H9 (cell line): ENCODE data around the gene NEMF. TPM values are rescaled to one million over a fixed set of nuclear protein-coding genes. Genes with fewer than 3 reads are reported as not detected.

ENCODE experiments used
- DNase-seq: peaks from one replicate; pipeline ENCODE4 v3.0.0-alpha.2; 2017
- H2AFZ ChIP-seq: one replicate; pipeline ENCODE4 v1.6.1; 2013; ENCODE audit warnings: mild to moderate bottlenecking, low read length, control low read depth, moderate library complexity
- H2AK5ac ChIP-seq: 2 replicates; pipeline ENCODE4 v1.6.1; 2013; ENCODE audit warnings: low read length, control low read depth, mixed read lengths; ENCODE audit not compliant: insufficient read length
- H2BK120ac ChIP-seq: one replicate; pipeline ENCODE4 v1.6.1; 2013; ENCODE audit warnings: low read depth, mild to moderate bottlenecking, low read length, control low read depth, inconsistent platforms; ENCODE audit not compliant: poor library complexity, severe bottlenecking
- H2BK12ac ChIP-seq: 2 replicates; pipeline ENCODE4 v1.6.1; 2013; ENCODE audit warnings: low read length, control low read depth, mixed read lengths, low read depth; ENCODE audit not compliant: insufficient read length
- H2BK15ac ChIP-seq: 2 replicates; pipeline ENCODE4 v1.6.1; 2013; ENCODE audit warnings: low read depth, low read length, control low read depth
- H2BK20ac ChIP-seq: one replicate; pipeline ENCODE4 v1.6.1; 2013; ENCODE audit warnings: low read depth, mild to moderate bottlenecking, low read length, control low read depth, inconsistent platforms; ENCODE audit not compliant: poor library complexity, severe bottlenecking
- H2BK5ac ChIP-seq: 2 replicates; pipeline ENCODE4 v1.6.1; 2013; ENCODE audit warnings: low read length, control low read depth, mixed read lengths; ENCODE audit not compliant: insufficient read length
- H3K14ac ChIP-seq: 2 replicates; pipeline ENCODE4 v1.6.1; 2013; ENCODE audit warnings: low read length, control low read depth; ENCODE audit not compliant: insufficient read depth
- H3K18ac ChIP-seq: 2 replicates; pipeline ENCODE4 v1.6.1; 2013; ENCODE audit warnings: low read depth, mild to moderate bottlenecking, mixed read lengths, low read length, control low read depth; ENCODE audit not compliant: insufficient read length
- H3K23ac ChIP-seq: 2 replicates; pipeline ENCODE4 v1.6.1; 2013; ENCODE audit warnings: low read length, control low read depth, mixed read lengths, low read depth; ENCODE audit not compliant: insufficient read length
- H3K23me2 ChIP-seq: 2 replicates; pipeline ENCODE4 v1.6.1; 2013; ENCODE audit warnings: low read depth, mild to moderate bottlenecking, mixed read lengths, low read length, control low read depth; ENCODE audit not compliant: insufficient read length, poor library complexity, severe bottlenecking
- H3K27ac ChIP-seq: 2 replicates; pipeline ENCODE4 v1.5.1; 2013; ENCODE audit warnings: low read length, control low read depth, mixed read lengths, low read depth; ENCODE audit not compliant: insufficient read length
- H3K27me3 ChIP-seq: 2 replicates; pipeline ENCODE4 v1.6.1; 2013; ENCODE audit warnings: low read length, control low read depth, inconsistent platforms; ENCODE audit not compliant: insufficient read depth
- H3K4ac ChIP-seq: 2 replicates; pipeline ENCODE4 v1.6.1; 2013; ENCODE audit warnings: low read depth, mild to moderate bottlenecking, control low read depth, inconsistent platforms, low read length, moderate library complexity
- H3K4me1 ChIP-seq: 2 replicates; pipeline ENCODE4 v1.6.1; 2013; ENCODE audit warnings: low read length, control low read depth, inconsistent platforms; ENCODE audit not compliant: insufficient read depth
- H3K4me2 ChIP-seq: 2 replicates; pipeline ENCODE4 v1.6.1; 2013; ENCODE audit warnings: low read length, control low read depth, mixed read lengths; ENCODE audit not compliant: insufficient read length, insufficient read depth
- H3K56ac ChIP-seq: 2 replicates; pipeline ENCODE4 v1.6.1; 2013; ENCODE audit warnings: low read depth, mild to moderate bottlenecking, mixed read lengths, low read length, control low read depth; ENCODE audit not compliant: insufficient read length
- H3K79me1 ChIP-seq: 2 replicates; pipeline ENCODE4 v1.6.1; 2013; ENCODE audit warnings: low read depth, mild to moderate bottlenecking, moderate library complexity, low read length, control low read depth, inconsistent platforms; ENCODE audit not compliant: insufficient read depth, poor library complexity, severe bottlenecking
- H3K79me2 ChIP-seq: 2 replicates; pipeline ENCODE4 v1.6.1; 2013; ENCODE audit warnings: low read length, control low read depth, inconsistent platforms; ENCODE audit not compliant: insufficient read depth
- H3K9ac ChIP-seq: 2 replicates; pipeline ENCODE4 v1.6.1; 2013; ENCODE audit warnings: low read length, control low read depth, mixed read lengths; ENCODE audit not compliant: insufficient read length; ENCODE audit errors: extremely low read depth
- H3K9me3 ChIP-seq: one replicate; pipeline ENCODE4 v1.6.1; 2013; ENCODE audit warnings: low read depth, low read length, inconsistent platforms; ENCODE audit not compliant: control insufficient read depth
- H3T11ph ChIP-seq: one replicate; pipeline ENCODE4 v1.6.1; 2013; ENCODE audit warnings: mild to moderate bottlenecking, low read length, control low read depth, inconsistent platforms
- H4K20me1 ChIP-seq: one replicate; pipeline ENCODE4 v1.6.1; 2013; ENCODE audit not compliant: control insufficient read depth, insufficient read length, insufficient read depth
- H4K5ac ChIP-seq: 2 replicates; pipeline ENCODE4 v1.6.1; 2013; ENCODE audit warnings: low read depth, mild to moderate bottlenecking, mixed read lengths, low read length, control low read depth; ENCODE audit not compliant: insufficient read length
- H4K8ac ChIP-seq: replicated peaks from 2 replicates; pipeline ENCODE4 v1.6.1; 2013; ENCODE audit warnings: low read length, control low read depth, mixed read lengths, low read depth; ENCODE audit not compliant: insufficient read length
- H4K91ac ChIP-seq: 2 replicates; pipeline ENCODE4 v1.6.1; 2013; ENCODE audit warnings: low read depth, mild to moderate bottlenecking, moderate library complexity, mixed read lengths, low read length, control low read depth; ENCODE audit not compliant: insufficient read length
- H3K27ac Mint-ChIP-seq, 3 experiments: 2 replicates in 2 of 3; 3 replicates in 1 of 3; pipeline ENCODE4 v1.8.0; 2020 to 2021; ENCODE audit warnings: mixed read lengths in 3 of 3, mild to moderate bottlenecking in 1 of 3, moderate library complexity in 1 of 3
- H3K27me3 Mint-ChIP-seq: 2 replicates; pipeline ENCODE4 v1.8.0; 2021; ENCODE audit warnings: low read depth, mild to moderate bottlenecking, moderate library complexity, mixed read lengths
- H3K36me3 Mint-ChIP-seq, 3 experiments: 2 replicates in 2 of 3; 3 replicates in 1 of 3; pipeline ENCODE4 v1.8.0; 2020 to 2021; ENCODE audit warnings: low read depth in 3 of 3, mixed read lengths in 3 of 3; ENCODE audit not compliant: insufficient read depth in 1 of 3
- H3K4me1 Mint-ChIP-seq, 2 experiments: 2 replicates each; pipeline ENCODE4 v1.8.0; 2020; ENCODE audit warnings: mixed read lengths in 2 of 2
- H3K4me3 Mint-ChIP-seq, 2 experiments: 2 replicates in 1 of 2; 3 replicates in 1 of 2; pipeline ENCODE4 v1.8.0; 2020 to 2021; ENCODE audit warnings: mild to moderate bottlenecking in 2 of 2, mixed read lengths in 2 of 2, moderate library complexity in 1 of 2
- H3K9me3 Mint-ChIP-seq, 2 experiments: 2 replicates in 1 of 2; 3 replicates in 1 of 2; pipeline ENCODE4 v1.8.0; 2020; ENCODE audit warnings: mild to moderate bottlenecking in 2 of 2, mixed read lengths in 2 of 2, moderate library complexity in 1 of 2
- WGBS: extraction: QIAGEN DNeasy Blood & Tissue Kit; methylation state at CpG from one replicate; pipeline ENCODE4 v1.1.7; 2013; ENCODE audit warnings: missing lambda C conversion rate, low lambda C conversion rate, mixed read lengths; ENCODE audit not compliant: insufficient read length; ENCODE audit errors: extremely low coverage; 5-methylcytosine and 5-hydroxymethylcytosine counted together
- total RNA-seq: library from RNA; stranded (reverse); gene quantifications from 2 replicates; pipeline ENCODE4 v1.2.1, GENCODE V29; 2021
- TF ChIP-seq, protein P1 (sequence below): fragments of 200-600 bp; sonication (generic); conservative IDR thresholded peaks from 3 replicates; pipeline ENCODE4 v1.8.0; 2021; ENCODE audit warnings: antibody characterized with exemption, mild to moderate bottlenecking

NEMF gene
- total RNA-seq, 1 experiment from 2014 or later = 57.4 TPM

DNA sequence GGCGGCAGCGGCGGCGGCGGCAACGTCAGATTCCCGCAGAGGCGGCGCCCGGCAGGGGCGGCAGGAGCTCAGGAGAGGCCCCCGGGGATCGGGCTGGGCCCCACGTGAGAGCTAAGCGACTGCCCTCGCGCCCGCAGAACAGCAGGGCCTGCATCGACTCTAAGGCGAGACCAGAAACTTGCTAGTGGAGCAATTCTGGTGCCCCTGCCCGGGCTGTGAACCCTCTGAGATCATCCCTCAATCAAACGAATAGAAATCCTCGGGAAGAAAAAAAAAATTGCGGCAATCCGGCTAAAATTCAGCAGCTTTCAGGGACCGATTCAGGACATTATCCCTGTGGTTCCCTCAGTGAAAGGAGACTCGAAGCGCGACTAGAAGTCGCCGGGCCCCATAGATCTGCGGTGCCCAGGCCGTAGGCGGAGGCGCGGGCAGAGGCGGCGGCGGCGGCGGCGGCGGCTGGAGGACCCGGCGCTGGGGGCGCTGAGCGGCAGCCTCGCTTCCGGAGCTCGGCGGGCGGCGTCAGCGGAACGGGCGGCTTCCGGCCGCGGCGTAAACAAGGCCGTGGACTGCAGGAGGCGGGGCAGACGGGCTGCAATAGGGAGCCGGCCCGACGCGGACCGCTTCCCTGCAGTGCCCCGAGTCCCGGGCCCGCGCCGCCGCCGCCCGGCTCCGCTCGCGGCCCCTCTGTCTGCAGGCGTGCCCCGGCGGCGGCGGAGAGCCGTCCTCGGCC, 84.9 kb downstream of the NEMF start, which contains the start of gene KLHDC2:
KLHDC2 (plus strand) TSS at position 583 of the 730 bp plus-strand sequence. CDS start 316 bp downstream, outside the sequence.
- H4K8ac ChIP-seq = no peak within 1 kb of the TSS
- peak within 1 kb of the TSS; percentile 94 for H3K14ac ChIP-seq
- no peak within 1 kb of the TSS for H2BK20ac ChIP-seq
- no peaks in the 10 kb centered on the region for H4K20me1 ChIP-seq
- no peaks in the 10 kb centered on the region for H3K27me3 Mint-ChIP-seq
- H3K9me3 Mint-ChIP-seq = 0 out of 5 replicates have a peak, but pooled peaks cover 0 to 3% of the 10 kb centered on the region in 2 experiments
- H3K4ac ChIP-seq = no peak within 1 kb of the TSS; the same call in 1 of the 2 replicates
- peaks cover 0 to 5% (median 0%) of the 10 kb centered on the region in 3 experiments; a peak in 2 of 7 replicates for H3K36me3 Mint-ChIP-seq
- peak within 1 kb of the TSS; percentile 98 for H4K5ac ChIP-seq
- no peak within 1 kb of the TSS for H2AK5ac ChIP-seq
- H3K27me3 ChIP-seq = no peaks in the 10 kb centered on the region
- H3K9ac ChIP-seq = peak within 1 kb of the TSS; percentile 97
- peak within 1 kb of the TSS; percentile 91 for H2BK5ac ChIP-seq
- H3K18ac ChIP-seq = peak within 1 kb of the TSS; percentile 95
- no peaks in the 10 kb centered on the region for H3K9me3 ChIP-seq
- peak within 1 kb of the TSS; percentile 99 to 100 (median 100) for H3K27ac Mint-ChIP-seq
- H3K23ac ChIP-seq = no peak within 1 kb of the TSS
- H2BK12ac ChIP-seq = peak within 1 kb of the TSS; percentile 52
- no peak within 1 kb of the TSS for H3T11ph ChIP-seq
- H2BK120ac ChIP-seq = peak within 1 kb of the TSS; percentile 82
- H3K79me1 ChIP-seq = no peaks in the 10 kb centered on the region
- TF ChIP-seq, protein P1, sequence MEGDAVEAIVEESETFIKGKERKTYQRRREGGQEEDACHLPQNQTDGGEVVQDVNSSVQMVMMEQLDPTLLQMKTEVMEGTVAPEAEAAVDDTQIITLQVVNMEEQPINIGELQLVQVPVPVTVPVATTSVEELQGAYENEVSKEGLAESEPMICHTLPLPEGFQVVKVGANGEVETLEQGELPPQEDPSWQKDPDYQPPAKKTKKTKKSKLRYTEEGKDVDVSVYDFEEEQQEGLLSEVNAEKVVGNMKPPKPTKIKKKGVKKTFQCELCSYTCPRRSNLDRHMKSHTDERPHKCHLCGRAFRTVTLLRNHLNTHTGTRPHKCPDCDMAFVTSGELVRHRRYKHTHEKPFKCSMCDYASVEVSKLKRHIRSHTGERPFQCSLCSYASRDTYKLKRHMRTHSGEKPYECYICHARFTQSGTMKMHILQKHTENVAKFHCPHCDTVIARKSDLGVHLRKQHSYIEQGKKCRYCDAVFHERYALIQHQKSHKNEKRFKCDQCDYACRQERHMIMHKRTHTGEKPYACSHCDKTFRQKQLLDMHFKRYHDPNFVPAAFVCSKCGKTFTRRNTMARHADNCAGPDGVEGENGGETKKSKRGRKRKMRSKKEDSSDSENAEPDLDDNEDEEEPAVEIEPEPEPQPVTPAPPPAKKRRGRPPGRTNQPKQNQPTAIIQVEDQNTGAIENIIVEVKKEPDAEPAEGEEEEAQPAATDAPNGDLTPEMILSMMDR = peak; percentile 41; the same call in 2 of the 3 replicates
- H2BK15ac ChIP-seq = no peak within 1 kb of the TSS
- no peak within 1 kb of the TSS for H3K56ac ChIP-seq
- H2AFZ ChIP-seq = peak within 1 kb of the TSS; percentile 29
- H3K4me1 Mint-ChIP-seq = peaks cover 25% of the 10 kb centered on the region in 2 experiments
- H3K23me2 ChIP-seq = peaks cover 18% of the 10 kb centered on the region
- peak within 1 kb of the TSS; percentile 82 for H3K27ac ChIP-seq
- peak; percentile 88 for DNase-seq
- H4K91ac ChIP-seq = peak within 1 kb of the TSS; percentile 1
- H3K79me2 ChIP-seq = peaks cover 5% of the 10 kb centered on the region; the same call in 1 of the 2 replicates
- no CpG with 5 or more reads among the region's 86 CpGs for WGBS
- peak within 1 kb of the TSS; percentile 94 to 99 for H3K4me3 Mint-ChIP-seq
- H3K4me2 ChIP-seq = peak within 1 kb of the TSS; percentile 94
- H3K4me1 ChIP-seq = peaks cover 5% of the 10 kb centered on the region
